Mucosa of descending colon (tissue), 3 donors: Measurements from ENCODE around the gene BARX2. TPM values are rescaled to one million over a fixed set of nuclear protein-coding genes. Genes with fewer than 3 reads are reported as not detected.

Experiments used
- ATAC-seq: fragments of 200-7000 bp; cut with Tn5 transposase; one replicate; pipeline ENCODE4 v1.9.1; 2020; ENCODE audit warnings: mild to moderate bottlenecking, moderate library complexity
- DNase-seq, 3 donors: peaks; one replicate each; pipeline ENCODE4 v3.0.0-alpha.2; 2020
- H3K36me3 ChIP-seq: fragments of 200-600 bp; one replicate; pipeline ENCODE4 v1.8.0; 2021; ENCODE audit warnings: low read depth, mild to moderate bottlenecking
- H3K4me1 ChIP-seq: fragments of 200-600 bp; one replicate; pipeline ENCODE4 v1.8.0; 2021; ENCODE audit warnings: low read depth, mild to moderate bottlenecking
- H3K4me3 ChIP-seq: fragments of 200-600 bp; one replicate; pipeline ENCODE4 v1.8.0; 2021; ENCODE audit warnings: mild to moderate bottlenecking
- H3K9me3 ChIP-seq: fragments of 200-600 bp; one replicate; pipeline ENCODE4 v1.8.0; 2021; ENCODE audit warnings: mild to moderate bottlenecking
- CTCF ChIP-seq: fragments of 200-600 bp; IDR thresholded peaks from one replicate; pipeline ENCODE4 v1.8.0; 2022; ENCODE audit warnings: antibody characterized with exemption, mild to moderate bottlenecking
- intact Hi-C, 2 donors: fragments of 100-400 bp; cut with DNase I in 1 of 2; cut with micrococcal nuclease in 1 of 2; formaldehyde crosslinking; loops; one replicate each; pipeline versions ENCODE4 v1.11.0 to v1.11.1; 2022; cut with DNase I, micrococcal nuclease
- total RNA-seq, 3 donors: library from RNA; stranded (reverse); fragmentation: NEBNext Ultra II Directional in 2 of 3; extraction: Animal tissue kit (Norgen Biotek cat#: 25700) in 2 of 3; gene quantifications; one replicate each; pipeline versions ENCODE4 v1.2.1 to v1.2.4, GENCODE V29; 2021 to 2023
- donor health status: DM: no; HTN: no; CAD: no; lungs with moderate emphysema.
- donor health status: DM: no; HTN: no; CAD: no.
- donor health status: DM: no; HTN: yes; CAD: no.

The BARX2 gene
- total RNA-seq, 3 donors from 2014 or later, result 10.8 to 25.6 (median 24.6) TPM

GRCh38 chr11:129354691-129355090, 21.0 kb upstream of the BARX2 start:
- Histone ChIP-seq H3K4me3 (no peak overlapping the region), H3K36me3 (no peaks in the 10 kb centered on the region), H3K9me3 (no peaks in the 10 kb centered on the region), H3K4me1 (no peaks in the 10 kb centered on the region)
- ATAC-seq (no peak), DNase-seq (no peak)
- intact Hi-C loops, result no loop called here
- TF ChIP-seq CTCF, result no peak

- Histone ChIP-seq H3K4me1 (no peaks in the 10 kb centered on the region), H3K4me3 (no peak overlapping the region), H3K36me3 (no peaks in the 10 kb centered on the region), H3K9me3 (no peaks in the 10 kb centered on the region)
- intact Hi-C loops, result loop anchor here in 1 of 2 donors (10.0 kb wide), 2 partner anchors 335 to 395 kb away; no protein-coding TSS in a partner anchor
- ATAC-seq (no peak), DNase-seq (no peak)
- no peak for TF ChIP-seq CTCF
Observed at GRCh38 chr11:129359748-129360147, 15.9 kb upstream of the BARX2 start.

GRCh38 chr11:129364143-129364654, 11.4 kb upstream of the BARX2 start:
- Histone ChIP-seq H3K4me3 (no peak overlapping the region), H3K36me3 (no peaks in the 10 kb centered on the region), H3K9me3 (no peaks in the 10 kb centered on the region), H3K4me1 (peaks cover 4% of the 10 kb centered on the region)
- TF ChIP-seq CTCF, result peak; percentile 95
- intact Hi-C loops, result loop anchor here in 1 of 2 donors (10.0 kb wide), 2 partner anchors 331 to 391 kb away; no protein-coding TSS in a partner anchor
- peak; percentile 97 for ATAC-seq
- peak; percentile 82 to 88 (median 85) for DNase-seq

- H3K36me3 ChIP-seq, result no peaks in the 10 kb centered on the region
- TF ChIP-seq CTCF, result no peak
- H3K9me3 ChIP-seq, result no peaks in the 10 kb centered on the region
- intact Hi-C loops, result loop anchor here in 1 of 2 donors (10.0 kb wide), 2 partner anchors 329 to 389 kb away; no protein-coding TSS in a partner anchor
- DNase-seq, result no peak
- no peak overlapping the region for H3K4me3 ChIP-seq
- no peak for ATAC-seq
- peaks cover 6% of the 10 kb centered on the region for H3K4me1 ChIP-seq
Observed at GRCh38 chr11:129365816-129366215, 9.8 kb upstream of the BARX2 start.

GRCh38 chr11:129366737-129367597, 8.7 kb upstream of the BARX2 start:
- H3K9me3 ChIP-seq, result no peaks in the 10 kb centered on the region
- TF ChIP-seq CTCF, result no peak
- DNase-seq, result no peak
- no peak overlapping the region for H3K4me3 ChIP-seq
- intact Hi-C loops, result loop anchor here in 1 of 2 donors (10.0 kb wide), 2 partner anchors 328 to 388 kb away; no protein-coding TSS in a partner anchor
- ATAC-seq, result no peak
- H3K36me3 ChIP-seq, result no peaks in the 10 kb centered on the region
- H3K4me1 ChIP-seq, result peaks cover 6% of the 10 kb centered on the region
